ENCODE measurements around the gene C6orf120. TPM values are rescaled to one million over a fixed set of nuclear protein-coding genes. Genes with fewer than 3 reads are reported as not detected.

C6orf120 gene
- total RNA-seq, 4 donors from 2014 or later = 16.7 to 35.3 (median 29.2) TPM

DNA sequence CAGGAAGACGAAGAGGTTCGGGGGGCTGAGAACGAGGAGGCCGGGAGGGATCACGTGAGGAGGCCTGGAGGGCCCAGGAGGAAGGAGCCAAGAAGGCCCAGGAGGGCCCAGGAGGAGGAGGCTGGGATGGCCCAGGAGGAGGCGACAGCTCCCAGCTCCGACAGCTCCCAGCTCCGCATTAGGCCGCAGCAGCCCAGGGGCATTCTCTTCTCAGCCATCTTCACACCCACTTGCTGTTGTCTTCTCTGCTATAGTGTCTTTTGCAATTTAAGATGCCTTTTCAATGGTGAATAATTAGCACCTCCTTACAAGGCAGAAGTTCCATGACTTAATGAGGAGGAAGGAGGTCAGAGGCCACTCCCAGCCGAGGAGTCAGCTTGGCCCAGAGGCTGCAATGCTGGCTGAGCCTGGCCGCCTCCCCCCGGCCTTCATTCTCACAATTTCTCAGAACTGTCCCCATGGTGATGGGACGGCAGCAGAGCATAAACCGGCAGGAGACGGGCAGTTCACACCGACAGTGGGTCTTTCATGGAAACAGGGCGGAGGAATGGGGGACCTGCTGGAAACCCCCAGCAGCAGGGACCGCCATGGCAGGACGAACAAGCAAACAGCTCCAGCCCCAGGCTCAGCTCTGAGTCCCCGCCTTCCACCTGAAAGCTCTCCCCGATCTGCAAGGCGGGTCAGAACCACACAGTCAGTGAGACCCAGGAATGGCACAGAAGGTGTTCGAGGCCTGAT is 45.2 kb upstream of the C6orf120 start:
- no peaks in the 10 kb centered on the region for H3K4me1 ChIP-seq
- H3K27me3 ChIP-seq = no peaks in the 10 kb centered on the region
- no peak for DNase-seq
- H3K9me3 ChIP-seq = no peaks in the 10 kb centered on the region
- H3K36me3 ChIP-seq = no peaks in the 10 kb centered on the region
- no peak overlapping the region for H3K27ac ChIP-seq
- H3K4me3 ChIP-seq = no peak overlapping the region
- intact Hi-C loops (cut with DNase I; ENCODE audit: low total_unique reads) = no loop called here
- TF ChIP-seq, protein P1, sequence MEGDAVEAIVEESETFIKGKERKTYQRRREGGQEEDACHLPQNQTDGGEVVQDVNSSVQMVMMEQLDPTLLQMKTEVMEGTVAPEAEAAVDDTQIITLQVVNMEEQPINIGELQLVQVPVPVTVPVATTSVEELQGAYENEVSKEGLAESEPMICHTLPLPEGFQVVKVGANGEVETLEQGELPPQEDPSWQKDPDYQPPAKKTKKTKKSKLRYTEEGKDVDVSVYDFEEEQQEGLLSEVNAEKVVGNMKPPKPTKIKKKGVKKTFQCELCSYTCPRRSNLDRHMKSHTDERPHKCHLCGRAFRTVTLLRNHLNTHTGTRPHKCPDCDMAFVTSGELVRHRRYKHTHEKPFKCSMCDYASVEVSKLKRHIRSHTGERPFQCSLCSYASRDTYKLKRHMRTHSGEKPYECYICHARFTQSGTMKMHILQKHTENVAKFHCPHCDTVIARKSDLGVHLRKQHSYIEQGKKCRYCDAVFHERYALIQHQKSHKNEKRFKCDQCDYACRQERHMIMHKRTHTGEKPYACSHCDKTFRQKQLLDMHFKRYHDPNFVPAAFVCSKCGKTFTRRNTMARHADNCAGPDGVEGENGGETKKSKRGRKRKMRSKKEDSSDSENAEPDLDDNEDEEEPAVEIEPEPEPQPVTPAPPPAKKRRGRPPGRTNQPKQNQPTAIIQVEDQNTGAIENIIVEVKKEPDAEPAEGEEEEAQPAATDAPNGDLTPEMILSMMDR (IDR thresholded peaks at IDR 0.05) = no peak
- TF ChIP-seq POLR2A (IDR thresholded peaks at IDR 0.05) = no peak

DNA sequence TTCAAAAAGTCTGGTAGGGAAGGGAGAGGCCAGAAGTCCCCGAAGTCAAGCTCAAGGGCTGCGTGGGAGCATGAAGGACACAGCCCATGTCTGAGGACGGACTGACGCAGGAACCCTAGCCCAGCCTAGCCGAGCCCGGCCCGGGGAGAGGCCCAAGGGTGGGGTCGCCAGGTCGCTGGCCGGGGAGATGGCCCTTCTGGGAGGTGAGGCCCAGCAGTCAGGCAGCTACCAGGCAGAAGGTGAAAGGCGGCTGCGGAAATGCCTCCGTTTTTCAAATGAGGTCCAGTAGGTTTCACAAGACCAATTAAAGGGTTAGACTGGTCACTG is 44.7 kb upstream of the C6orf120 start:
- no peaks in the 10 kb centered on the region for H3K4me1 ChIP-seq
- H3K9me3 ChIP-seq = no peaks in the 10 kb centered on the region
- intact Hi-C loops (cut with DNase I; ENCODE audit: low total_unique reads) = no loop called here
- no peak for DNase-seq
- no peak overlapping the region for H3K27ac ChIP-seq
- no peaks in the 10 kb centered on the region for H3K36me3 ChIP-seq
- no peak for TF ChIP-seq POLR2A (IDR thresholded peaks at IDR 0.05)
- TF ChIP-seq, protein P1 (IDR thresholded peaks at IDR 0.05) = no peak
- no peak overlapping the region for H3K4me3 ChIP-seq
- H3K27me3 ChIP-seq = no peaks in the 10 kb centered on the region

DNA sequence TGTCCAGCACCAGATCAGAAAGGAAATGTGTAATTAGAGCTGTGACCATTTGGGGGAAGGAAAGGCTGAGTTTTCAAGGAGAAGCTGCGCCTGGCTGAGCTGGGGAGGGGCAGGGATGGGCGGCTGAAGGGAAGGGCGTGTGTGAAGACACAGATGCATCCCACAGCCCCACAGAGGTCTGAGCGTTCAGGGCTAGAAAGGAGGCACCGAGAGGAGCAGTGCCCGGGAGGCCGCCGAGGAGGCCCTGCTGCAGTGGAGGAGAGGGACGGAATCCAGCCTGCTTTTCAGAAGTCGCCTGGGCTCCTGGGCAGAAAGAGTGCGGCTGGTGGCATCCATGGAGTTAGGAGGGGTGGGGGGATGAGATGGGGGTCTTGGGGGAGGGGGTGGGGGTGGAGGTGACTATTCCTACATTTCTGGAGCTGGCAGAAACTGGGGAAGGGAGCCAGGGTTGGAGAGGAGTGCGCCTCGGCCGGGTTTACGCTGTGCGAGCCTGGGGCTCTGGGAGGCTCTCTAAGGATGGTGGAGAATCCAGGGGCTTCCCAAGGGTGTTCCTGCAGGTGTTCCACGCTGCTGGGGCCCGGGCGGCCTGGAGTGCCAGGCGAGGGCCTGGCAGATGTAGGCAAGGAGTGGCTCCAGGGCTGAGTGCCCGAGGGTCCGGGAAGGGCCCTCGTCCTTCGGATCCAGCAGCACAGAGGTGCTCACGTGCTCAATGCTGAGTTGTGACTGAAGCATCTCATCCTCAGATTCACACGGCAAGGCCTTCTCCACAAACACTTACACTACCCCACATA is 41.9 kb upstream of the C6orf120 start:
- H3K4me3 ChIP-seq = no peak overlapping the region
- H3K27me3 ChIP-seq = no peaks in the 10 kb centered on the region
- intact Hi-C loops (cut with DNase I; ENCODE audit: low total_unique reads) = no loop called here
- H3K9me3 ChIP-seq = no peaks in the 10 kb centered on the region
- TF ChIP-seq, protein P1 (IDR thresholded peaks at IDR 0.05) = no peak
- TF ChIP-seq POLR2A (IDR thresholded peaks at IDR 0.05) = no peak
- no peak for DNase-seq
- H3K4me1 ChIP-seq = no peaks in the 10 kb centered on the region
- no peaks in the 10 kb centered on the region for H3K36me3 ChIP-seq
- H3K27ac ChIP-seq = no peak overlapping the region

DNA sequence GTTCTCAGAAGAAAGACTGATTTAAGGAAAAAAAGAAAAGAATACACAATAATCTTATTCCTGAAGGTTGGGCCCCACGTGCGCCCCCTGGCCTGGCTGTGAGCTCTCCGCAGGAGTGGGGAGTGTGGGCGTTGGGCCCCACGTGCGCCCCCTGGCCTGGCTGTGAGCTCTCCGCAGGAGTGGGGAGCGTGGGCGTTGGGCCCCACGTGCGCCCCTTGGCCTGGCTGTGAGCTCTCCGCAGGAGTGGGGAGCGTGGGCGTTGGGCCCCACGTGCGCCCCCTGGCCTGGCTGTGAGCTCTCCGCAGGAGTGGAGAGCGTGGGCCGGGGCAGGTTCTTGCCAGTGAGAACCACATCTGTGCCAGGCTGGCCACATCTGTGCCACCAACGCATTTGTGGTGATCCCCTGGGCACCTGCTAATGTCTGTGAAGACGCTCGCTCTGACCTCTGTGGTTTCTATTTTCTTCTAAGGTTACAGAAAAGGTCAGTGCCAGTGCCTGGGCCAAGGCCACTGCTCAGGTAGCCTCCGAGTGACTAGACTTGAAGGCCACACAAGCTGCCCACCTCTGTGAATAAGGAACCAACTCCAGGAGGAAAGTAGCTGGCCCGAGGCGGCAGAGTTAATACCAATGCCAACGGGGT is 41.1 kb upstream of the C6orf120 start:
- DNase-seq = no peak
- no peaks in the 10 kb centered on the region for H3K36me3 ChIP-seq

More for the DNA sequence above, 41.1 kb upstream of the C6orf120 start:
- H3K4me3 ChIP-seq = no peak overlapping the region
- intact Hi-C loops (cut with DNase I; ENCODE audit: low total_unique reads) = no loop called here
- H3K27ac ChIP-seq = no peak overlapping the region
- H3K9me3 ChIP-seq = no peaks in the 10 kb centered on the region
- H3K4me1 ChIP-seq = no peaks in the 10 kb centered on the region
- TF ChIP-seq, protein P1 (IDR thresholded peaks at IDR 0.05) = no peak
- TF ChIP-seq POLR2A (IDR thresholded peaks at IDR 0.05) = no peak
- no peaks in the 10 kb centered on the region for H3K27me3 ChIP-seq
